Upper lobe of right lung (tissue), 1 donor: ENCODE measurements around the gene COPS3. TPM values are rescaled to one million over a fixed set of nuclear protein-coding genes. Genes with fewer than 3 reads are reported as not detected.

Source experiments
- ATAC-seq: fragments of 200-7000 bp; cut with Tn5 transposase; one replicate; pipeline ENCODE4 v1.9.1; 2020; ENCODE audit warnings: mild to moderate bottlenecking, moderate library complexity
- DNase-seq: peaks from one replicate; pipeline ENCODE4 v3.0.0-alpha.2; 2020
- H3K27ac ChIP-seq: fragments of 200-600 bp; one replicate; pipeline ENCODE4 v1.8.0; 2022
- H3K27me3 ChIP-seq: fragments of 200-600 bp; one replicate; pipeline ENCODE4 v1.8.0; 2022; ENCODE audit warnings: mild to moderate bottlenecking
- H3K36me3 ChIP-seq: fragments of 200-600 bp; one replicate; pipeline ENCODE4 v1.8.0; 2022
- H3K4me1 ChIP-seq: fragments of 200-600 bp; one replicate; pipeline ENCODE4 v1.8.0; 2022
- H3K4me3 ChIP-seq: fragments of 200-600 bp; one replicate; pipeline ENCODE4 v1.8.0; 2022; ENCODE audit warnings: mild to moderate bottlenecking
- H3K9me3 ChIP-seq: fragments of 200-600 bp; one replicate; pipeline ENCODE4 v1.8.0; 2022
- CTCF ChIP-seq: fragments of 200-600 bp; IDR thresholded peaks from one replicate; pipeline ENCODE4 v1.8.0; 2022; ENCODE audit warnings: antibody characterized with exemption
- intact Hi-C: fragments of 100-400 bp; cut with DNase I; formaldehyde crosslinking; loops from one replicate; pipeline ENCODE4 v1.11.0; 2022
- total RNA-seq: library from RNA; stranded (reverse); fragmentation: NEBNext Ultra II Directional; extraction: Animal tissue kit (Norgen Biotek cat#: 25700); gene quantifications from one replicate; pipeline ENCODE4 v1.2.1, GENCODE V29; 2021
- donor health status: DM: no; HTN: yes; CAD: no; lungs with severe emphysema.

Gene COPS3
- total RNA-seq, 1 donor from 2014 or later, result 47.1 TPM

- ATAC-seq, result no peak
- Histone ChIP-seq H3K9me3 (no peaks in the 10 kb centered on the region), H3K27me3 (no peaks in the 10 kb centered on the region), H3K27ac (no peak overlapping the region), H3K36me3 (peaks cover 84% of the 10 kb centered on the region), H3K4me1 (peaks cover 9% of the 10 kb centered on the region), H3K4me3 (no peak overlapping the region)
- TF ChIP-seq CTCF, result no peak
- intact Hi-C loops, result no loop called here
- DNase-seq, result no peak
Observed at GRCh38 chr17:17229416-17230384, 51.3 kb downstream of the COPS3 start.

GRCh38 chr17:17228521-17229279 lies 52.3 kb downstream of the COPS3 start:
- Histone ChIP-seq H3K27ac (no peak overlapping the region), H3K4me3 (no peak overlapping the region), H3K27me3 (no peaks in the 10 kb centered on the region), H3K4me1 (no peaks in the 10 kb centered on the region), H3K36me3 (peaks cover 92% of the 10 kb centered on the region), H3K9me3 (no peaks in the 10 kb centered on the region)
- no peak for TF ChIP-seq CTCF
- DNase-seq (no peak), ATAC-seq (peak; percentile 5)
- intact Hi-C loops, result no loop called here

GRCh38 chr17:17227608-17228520 lies 53.2 kb downstream of the COPS3 start:
- no peak for TF ChIP-seq CTCF
- Histone ChIP-seq H3K4me1 (no peaks in the 10 kb centered on the region), H3K27ac (no peak overlapping the region), H3K4me3 (no peak overlapping the region), H3K9me3 (no peaks in the 10 kb centered on the region), H3K27me3 (no peaks in the 10 kb centered on the region), H3K36me3 (peaks cover 100% of the 10 kb centered on the region)
- intact Hi-C loops, result no loop called here
- ATAC-seq (peak; percentile 13), DNase-seq (no peak)

GRCh38 chr17:17226451-17227265 lies 54.4 kb downstream of the COPS3 start:
- no peak for ATAC-seq
- no peak for DNase-seq
- no peak for TF ChIP-seq CTCF
- no peak overlapping the region for H3K27ac ChIP-seq
- H3K9me3 ChIP-seq, result no peaks in the 10 kb centered on the region
- H3K4me3 ChIP-seq, result no peak overlapping the region
- peaks cover 100% of the 10 kb centered on the region for H3K36me3 ChIP-seq
- intact Hi-C loops, result no loop called here
- no peaks in the 10 kb centered on the region for H3K27me3 ChIP-seq
- no peaks in the 10 kb centered on the region for H3K4me1 ChIP-seq

- no peaks in the 10 kb centered on the region for H3K9me3 ChIP-seq
- TF ChIP-seq CTCF, result no peak
- DNase-seq, result no peak
- intact Hi-C loops, result no loop called here
- H3K36me3 ChIP-seq, result peaks cover 100% of the 10 kb centered on the region
- ATAC-seq, result no peak
- no peaks in the 10 kb centered on the region for H3K4me1 ChIP-seq
- H3K27ac ChIP-seq, result no peak overlapping the region
- H3K27me3 ChIP-seq, result no peaks in the 10 kb centered on the region
- H3K4me3 ChIP-seq, result no peak overlapping the region
Observed at GRCh38 chr17:17225901-17226300, 55.1 kb downstream of the COPS3 start.
